Panc1 (cell line): ENCODE results near the gene EPOP. TPM values are rescaled to one million over a fixed set of nuclear protein-coding genes. Genes with fewer than 3 reads are reported as not detected.

ENCODE experiments used
- ATAC-seq: fragments of 200-7000 bp; cut with Tn5 transposase; 2 replicates; pipeline ENCODE4 v1.9.1; 2020; ENCODE audit warnings: mild to moderate bottlenecking, moderate library complexity
- BruUV-seq: library from RNA; stranded (reverse); fragments of 400-500 nt; replicated peaks from 2 replicates; lab custom pipeline; 2021; lab: Mats Ljungman, UMichigan
- CTCF ChIA-PET: fragments of 300-600 bp; sonication (Branson Sonifier 250); formaldehyde crosslinking; loops from one replicate; lab custom pipeline; 2022; ENCODE audit warnings: antibody characterized with exemption; lab: Charles Lee
- POLR2A ChIA-PET: fragments of 300-600 bp; sonication (Branson Sonifier 250); formaldehyde crosslinking; loops from one replicate; lab custom pipeline; 2022; ENCODE audit warnings: antibody characterized with exemption; lab: Charles Lee
- DNase-seq: peaks from one replicate; pipeline ENCODE4 v3.0.0-alpha.2; 2010; ENCODE audit warnings: low read depth, low spot score
- H3K27ac ChIP-seq: 2 replicates; pipeline ENCODE4 v1.5.1; 2011; ENCODE audit warnings: mild to moderate bottlenecking, low read length, inconsistent platforms
- H3K27me3 ChIP-seq: fragments of 200-500 bp; sonication (Bioruptor generic); 2 replicates; pipeline ENCODE4 v1.6.0; 2014; ENCODE audit warnings: low read length, inconsistent platforms; ENCODE audit not compliant: control insufficient read depth, insufficient read depth
- H3K36me3 ChIP-seq: fragments of 200-500 bp; sonication (Bioruptor generic); 2 replicates; pipeline ENCODE4 v1.5.1; 2014; ENCODE audit warnings: inconsistent platforms, mild to moderate bottlenecking, low read length, moderate library complexity; ENCODE audit not compliant: control insufficient read depth, insufficient read depth
- H3K4me1 ChIP-seq: 2 replicates; pipeline ENCODE4 v1.5.1; 2011; ENCODE audit warnings: inconsistent platforms, mild to moderate bottlenecking, low read length, moderate library complexity; ENCODE audit not compliant: control insufficient read depth, insufficient read depth
- H3K4me3 ChIP-seq, 2 experiments: 2 replicates each; pipeline ENCODE4 v1.5.1; 2011 to 2012; ENCODE audit warnings: low read depth in 2 of 2, low read length in 2 of 2, mild to moderate bottlenecking in 2 of 2, inconsistent platforms in 1 of 2, moderate library complexity in 1 of 2
- H3K9me3 ChIP-seq: fragments of 200-500 bp; sonication (Bioruptor generic); 2 replicates; pipeline ENCODE4 v1.5.1; 2014; ENCODE audit warnings: low read depth, mild to moderate bottlenecking, inconsistent platforms, low read length, moderate library complexity; ENCODE audit not compliant: control insufficient read depth, insufficient read depth
- POLR2AphosphoS5 ChIP-seq: IDR thresholded peaks from 2 replicates; pipeline ENCODE4 v1.6.1; 2012; ENCODE audit warnings: mild to moderate bottlenecking, low read depth, low read length, moderate library complexity
- SIN3A ChIP-seq: IDR thresholded peaks from 2 replicates; pipeline ENCODE4 v1.6.1; 2012; ENCODE audit warnings: low read depth, mild to moderate bottlenecking, low read length, moderate library complexity, borderline replicate concordance; ENCODE audit not compliant: insufficient read depth
- TCF7L2 ChIP-seq: IDR thresholded peaks from 2 replicates; pipeline ENCODE4 v1.6.1; 2011; ENCODE audit warnings: mild to moderate bottlenecking, low read depth, low read length, inconsistent platforms
- in situ Hi-C: cut with HindIII; loops from 2 replicates; pipeline ENCODE4 v1.10.0; 2016; ENCODE audit warnings: low sequenced_read_pairs, low pct_unique_long_range_greater_than_20kb
- intact Hi-C: fragments of 100-400 bp; cut with micrococcal nuclease; formaldehyde crosslinking; loops from one replicate; pipeline ENCODE4 v1.10.0; 2022; ENCODE audit not compliant: unreplicated experiment
- total RNA-seq: library from RNA; stranded (reverse); gene quantifications from one replicate; pipeline ENCODE4 v1.2.1, GENCODE V29; 2021; ENCODE audit not compliant: unreplicated experiment
- TF ChIP-seq, protein P1 (sequence below), 2 experiments: IDR thresholded peaks; 2 replicates each; pipeline ENCODE4 v1.6.1; 2011 to 2012; ENCODE audit warnings: low read depth in 2 of 2, control low read depth in 1 of 2, low read length in 1 of 2, mild to moderate bottlenecking in 1 of 2, moderate library complexity in 1 of 2; ENCODE audit not compliant: insufficient read depth in 1 of 2
- TF ChIP-seq, protein P2 (sequence below): fragments of 450-650 bp; IDR thresholded peaks from 2 replicates; pipeline ENCODE4 v1.5.1; 2017; ENCODE audit warnings: mild to moderate bottlenecking

EPOP gene
- total RNA-seq, 1 experiment from 2014 or later: 19.9 TPM

DNA sequence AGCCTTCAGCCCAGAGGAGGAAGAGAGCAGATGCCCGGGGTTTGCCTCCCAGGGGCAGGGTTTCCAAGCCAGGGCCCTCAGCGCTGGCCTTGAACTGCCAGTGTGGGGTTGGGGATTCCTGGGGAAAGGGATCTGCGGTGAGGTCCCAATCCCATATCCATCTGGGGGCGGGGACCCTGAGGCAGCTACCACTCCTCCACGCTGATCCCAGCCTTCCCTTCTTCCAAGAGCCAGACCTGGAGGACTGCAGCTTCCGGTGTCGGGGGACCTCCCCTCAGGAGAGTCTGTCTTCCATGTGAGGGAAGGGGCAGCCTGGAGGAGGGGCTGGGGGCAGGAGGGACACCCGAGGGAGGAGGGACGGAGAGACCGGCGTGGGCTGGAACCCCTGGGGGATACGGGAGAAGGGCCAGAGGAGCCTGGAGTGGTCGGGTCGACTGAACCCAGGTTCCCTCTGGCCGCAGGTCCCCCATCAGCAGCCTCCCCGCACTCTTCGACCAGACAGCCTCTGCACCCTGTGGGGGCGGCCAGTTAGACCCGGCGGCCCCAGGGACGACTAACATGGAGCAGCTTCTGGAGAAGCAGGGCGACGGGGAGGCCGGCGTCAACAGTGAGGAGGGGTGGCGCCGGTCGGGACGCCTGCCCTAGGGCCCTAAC lies 44.7 kb upstream of the EPOP start:
- ChIA-PET POLR2A (no interaction called here), CTCF (interaction anchor here (0.5 kb wide), 1 partner anchor 64 kb away, joined by 4 read pairs; no protein-coding TSS in a partner anchor)
- Histone ChIP-seq H3K4me3 (no peak overlapping the region), H3K27ac (no peak overlapping the region), H3K9me3 (no peaks in the 10 kb centered on the region), H3K27me3 (no peaks in the 10 kb centered on the region), H3K36me3 (no peaks in the 10 kb centered on the region), H3K4me1 (no peaks in the 10 kb centered on the region)
- DNase-seq: no peak
- TF ChIP-seq POLR2AphosphoS5 (no peak), TCF7L2 (no peak), SIN3A (no peak)
- TF ChIP-seq, protein P1, sequence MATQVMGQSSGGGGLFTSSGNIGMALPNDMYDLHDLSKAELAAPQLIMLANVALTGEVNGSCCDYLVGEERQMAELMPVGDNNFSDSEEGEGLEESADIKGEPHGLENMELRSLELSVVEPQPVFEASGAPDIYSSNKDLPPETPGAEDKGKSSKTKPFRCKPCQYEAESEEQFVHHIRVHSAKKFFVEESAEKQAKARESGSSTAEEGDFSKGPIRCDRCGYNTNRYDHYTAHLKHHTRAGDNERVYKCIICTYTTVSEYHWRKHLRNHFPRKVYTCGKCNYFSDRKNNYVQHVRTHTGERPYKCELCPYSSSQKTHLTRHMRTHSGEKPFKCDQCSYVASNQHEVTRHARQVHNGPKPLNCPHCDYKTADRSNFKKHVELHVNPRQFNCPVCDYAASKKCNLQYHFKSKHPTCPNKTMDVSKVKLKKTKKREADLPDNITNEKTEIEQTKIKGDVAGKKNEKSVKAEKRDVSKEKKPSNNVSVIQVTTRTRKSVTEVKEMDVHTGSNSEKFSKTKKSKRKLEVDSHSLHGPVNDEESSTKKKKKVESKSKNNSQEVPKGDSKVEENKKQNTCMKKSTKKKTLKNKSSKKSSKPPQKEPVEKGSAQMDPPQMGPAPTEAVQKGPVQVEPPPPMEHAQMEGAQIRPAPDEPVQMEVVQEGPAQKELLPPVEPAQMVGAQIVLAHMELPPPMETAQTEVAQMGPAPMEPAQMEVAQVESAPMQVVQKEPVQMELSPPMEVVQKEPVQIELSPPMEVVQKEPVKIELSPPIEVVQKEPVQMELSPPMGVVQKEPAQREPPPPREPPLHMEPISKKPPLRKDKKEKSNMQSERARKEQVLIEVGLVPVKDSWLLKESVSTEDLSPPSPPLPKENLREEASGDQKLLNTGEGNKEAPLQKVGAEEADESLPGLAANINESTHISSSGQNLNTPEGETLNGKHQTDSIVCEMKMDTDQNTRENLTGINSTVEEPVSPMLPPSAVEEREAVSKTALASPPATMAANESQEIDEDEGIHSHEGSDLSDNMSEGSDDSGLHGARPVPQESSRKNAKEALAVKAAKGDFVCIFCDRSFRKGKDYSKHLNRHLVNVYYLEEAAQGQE (IDR thresholded peaks at IDR 0.05; ENCODE audit: insufficient read depth in 1 of 2, low read depth in 2 of 2, low read length in 1 of 2): no peak
- TF ChIP-seq, protein P2, sequence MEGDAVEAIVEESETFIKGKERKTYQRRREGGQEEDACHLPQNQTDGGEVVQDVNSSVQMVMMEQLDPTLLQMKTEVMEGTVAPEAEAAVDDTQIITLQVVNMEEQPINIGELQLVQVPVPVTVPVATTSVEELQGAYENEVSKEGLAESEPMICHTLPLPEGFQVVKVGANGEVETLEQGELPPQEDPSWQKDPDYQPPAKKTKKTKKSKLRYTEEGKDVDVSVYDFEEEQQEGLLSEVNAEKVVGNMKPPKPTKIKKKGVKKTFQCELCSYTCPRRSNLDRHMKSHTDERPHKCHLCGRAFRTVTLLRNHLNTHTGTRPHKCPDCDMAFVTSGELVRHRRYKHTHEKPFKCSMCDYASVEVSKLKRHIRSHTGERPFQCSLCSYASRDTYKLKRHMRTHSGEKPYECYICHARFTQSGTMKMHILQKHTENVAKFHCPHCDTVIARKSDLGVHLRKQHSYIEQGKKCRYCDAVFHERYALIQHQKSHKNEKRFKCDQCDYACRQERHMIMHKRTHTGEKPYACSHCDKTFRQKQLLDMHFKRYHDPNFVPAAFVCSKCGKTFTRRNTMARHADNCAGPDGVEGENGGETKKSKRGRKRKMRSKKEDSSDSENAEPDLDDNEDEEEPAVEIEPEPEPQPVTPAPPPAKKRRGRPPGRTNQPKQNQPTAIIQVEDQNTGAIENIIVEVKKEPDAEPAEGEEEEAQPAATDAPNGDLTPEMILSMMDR: no peak
- intact Hi-C loops (no loop called here), in situ Hi-C loops (no loop called here)
- no peak for ATAC-seq
- no TSS peak for BruUV-seq

DNA sequence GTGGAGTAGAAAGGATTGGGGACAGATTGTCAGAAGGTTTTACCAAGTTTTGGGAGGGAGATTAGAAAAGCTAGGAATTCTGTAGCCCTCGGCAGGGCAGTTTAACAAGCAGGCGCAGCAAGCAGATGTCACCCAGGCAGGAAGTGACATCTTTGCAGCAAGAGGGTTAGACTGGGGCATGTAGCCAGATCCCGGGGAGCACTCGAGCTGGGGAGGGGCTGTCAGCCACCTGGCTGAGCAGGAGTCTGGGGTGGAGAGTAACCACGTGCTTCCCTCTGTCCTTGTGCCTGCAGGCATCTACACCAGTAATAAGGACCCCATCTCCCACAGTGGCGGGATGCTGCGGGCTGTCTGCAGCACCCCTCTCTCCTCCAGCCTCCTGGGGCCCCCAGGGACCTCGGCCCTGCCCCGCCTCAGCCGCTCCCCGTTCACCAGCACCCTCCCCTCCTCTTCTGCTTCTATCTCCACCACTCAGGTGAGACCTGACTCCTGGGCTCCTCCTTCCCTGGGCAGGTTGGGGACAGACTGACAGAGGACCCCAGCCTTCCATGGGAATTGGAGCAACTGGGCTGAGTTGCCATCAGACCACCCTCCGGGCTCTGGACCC lies 42.5 kb upstream of the EPOP start:
- no peak overlapping the region for H3K4me3 ChIP-seq
- no peaks in the 10 kb centered on the region for H3K9me3 ChIP-seq
- no peak overlapping the region for H3K27ac ChIP-seq
- H3K4me1 ChIP-seq: no peaks in the 10 kb centered on the region
- TF ChIP-seq POLR2AphosphoS5 (no peak), TCF7L2 (no peak), SIN3A (no peak)
- TF ChIP-seq, protein P1 (IDR thresholded peaks at IDR 0.05; ENCODE audit: insufficient read depth in 1 of 2, low read depth in 2 of 2, low read length in 1 of 2): no peak
- TF ChIP-seq, protein P2: no peak
- POLR2A ChIA-PET: interaction anchor here (0.6 kb wide), 1 partner anchor 257 kb away, joined by 9 read pairs; no protein-coding TSS in a partner anchor
- H3K27me3 ChIP-seq: no peaks in the 10 kb centered on the region
- no peaks in the 10 kb centered on the region for H3K36me3 ChIP-seq
- ATAC-seq (no peak), DNase-seq (no peak)
- intact Hi-C loops (no loop called here), in situ Hi-C loops (no loop called here)
- CTCF ChIA-PET: interaction anchor here (0.5 kb wide), 1 partner anchor 39 kb away, joined by 3 read pairs; no protein-coding TSS in a partner anchor
- no TSS peak for BruUV-seq
